GM19023 (cell line): Measurements from ENCODE around the gene DPF3.

Source experiments
- ATAC-seq: cut with Tn5 transposase; IDR thresholded peaks from one replicate; pipeline ENCODE4 v1.9.1; 2021; ENCODE audit warnings: mild to moderate bottlenecking, moderate library complexity; ENCODE audit not compliant: unreplicated experiment

The DPF3 gene

GRCh38 chr14:72744416-72745120 lies 149.3 kb downstream of the DPF3 start:
- no peak for ATAC-seq

- no peak for ATAC-seq
Measured at GRCh38 chr14:72743626-72744025, 150.3 kb downstream of the DPF3 start.

- ATAC-seq = no peak
Measured at GRCh38 chr14:72742838-72743195, 151.1 kb downstream of the DPF3 start.

GRCh38 chr14:72742118-72742837 lies 151.6 kb downstream of the DPF3 start:
- ATAC-seq = no peak

- no peak for ATAC-seq
Measured at GRCh38 chr14:72741826-72742117, 152.1 kb downstream of the DPF3 start.

- no peak for ATAC-seq
Measured at GRCh38 chr14:72740966-72741825, 152.7 kb downstream of the DPF3 start.

- ATAC-seq = no peak
Measured at GRCh38 chr14:72740504-72740961, 153.4 kb downstream of the DPF3 start.

GRCh38 chr14:72739446-72740405 lies 154.2 kb downstream of the DPF3 start:
- no peak for ATAC-seq

GRCh38 chr14:72738161-72738611 lies 155.7 kb downstream of the DPF3 start:
- no peak for ATAC-seq

GRCh38 chr14:72737560-72737943 lies 156.3 kb downstream of the DPF3 start:
- no peak for ATAC-seq

GRCh38 chr14:72736786-72737559 lies 156.9 kb downstream of the DPF3 start:
- no peak for ATAC-seq

- no peak for ATAC-seq
Measured at GRCh38 chr14:72736308-72736707, 157.6 kb downstream of the DPF3 start.

GRCh38 chr14:72732022-72732780 lies 161.7 kb downstream of the DPF3 start:
- ATAC-seq = no peak

- ATAC-seq = no peak
Measured at GRCh38 chr14:72731252-72732020, 162.5 kb downstream of the DPF3 start.

- no peak for ATAC-seq
Measured at GRCh38 chr14:72730468-72730867, 163.4 kb downstream of the DPF3 start.

GRCh38 chr14:72726444-72726843 lies 167.5 kb downstream of the DPF3 start:
- ATAC-seq = no peak

- no peak for ATAC-seq
Measured at GRCh38 chr14:72723858-72724530, 169.9 kb downstream of the DPF3 start.
